OCI-LY1 (cell line): ENCODE results near the gene COX10.

Source experiments
- EZH2 ChIP-seq: fragments of 200-600 bp; sonication (generic), shearing (Covaris generic); IDR thresholded peaks from 2 replicates; pipeline ENCODE4 v1.8.0; 2017; ENCODE audit warnings: borderline replicate concordance, mixed run types, mild to moderate bottlenecking, antibody characterized with exemption, low read length, moderate library complexity, mixed read lengths
- TF ChIP-seq, protein P1 (sequence below): fragments of 200-600 bp; sonication (generic), shearing (Covaris generic); IDR thresholded peaks from 2 replicates; pipeline ENCODE4 v1.5.1; 2017; ENCODE audit warnings: mild to moderate bottlenecking, antibody characterized with exemption, low read length, moderate library complexity, mixed read lengths

DNA sequence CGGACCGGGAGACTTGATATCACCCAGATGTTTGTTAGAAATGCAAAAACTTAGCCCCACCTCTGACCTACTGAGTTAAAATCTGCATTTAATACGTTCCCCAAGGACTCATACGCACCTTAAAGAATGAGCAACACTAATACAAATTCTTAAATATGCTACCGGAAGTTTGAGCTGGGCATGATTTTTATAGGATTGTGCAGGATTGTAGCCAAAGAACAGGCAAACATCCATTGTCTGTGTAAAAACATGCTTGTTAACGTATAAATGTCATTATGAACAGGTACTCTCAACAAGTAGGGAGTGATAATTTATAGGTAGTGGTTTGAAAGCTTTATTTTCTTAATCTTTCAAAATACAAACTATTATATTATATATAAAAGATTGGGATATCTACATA lies 22.3 kb upstream of the COX10 start:
- TF ChIP-seq EZH2, result no peak
- TF ChIP-seq, protein P1, sequence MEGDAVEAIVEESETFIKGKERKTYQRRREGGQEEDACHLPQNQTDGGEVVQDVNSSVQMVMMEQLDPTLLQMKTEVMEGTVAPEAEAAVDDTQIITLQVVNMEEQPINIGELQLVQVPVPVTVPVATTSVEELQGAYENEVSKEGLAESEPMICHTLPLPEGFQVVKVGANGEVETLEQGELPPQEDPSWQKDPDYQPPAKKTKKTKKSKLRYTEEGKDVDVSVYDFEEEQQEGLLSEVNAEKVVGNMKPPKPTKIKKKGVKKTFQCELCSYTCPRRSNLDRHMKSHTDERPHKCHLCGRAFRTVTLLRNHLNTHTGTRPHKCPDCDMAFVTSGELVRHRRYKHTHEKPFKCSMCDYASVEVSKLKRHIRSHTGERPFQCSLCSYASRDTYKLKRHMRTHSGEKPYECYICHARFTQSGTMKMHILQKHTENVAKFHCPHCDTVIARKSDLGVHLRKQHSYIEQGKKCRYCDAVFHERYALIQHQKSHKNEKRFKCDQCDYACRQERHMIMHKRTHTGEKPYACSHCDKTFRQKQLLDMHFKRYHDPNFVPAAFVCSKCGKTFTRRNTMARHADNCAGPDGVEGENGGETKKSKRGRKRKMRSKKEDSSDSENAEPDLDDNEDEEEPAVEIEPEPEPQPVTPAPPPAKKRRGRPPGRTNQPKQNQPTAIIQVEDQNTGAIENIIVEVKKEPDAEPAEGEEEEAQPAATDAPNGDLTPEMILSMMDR, result no peak
